HG03469 (cell line): ENCODE results near the gene ANKMY1.
"Not testable (repeated sequence)": the region's sequence is repeated elsewhere in the genome, so short reads cannot be mapped to it uniquely, and the experiment has no call there.

ENCODE experiments used
- ATAC-seq: cut with Tn5 transposase; IDR thresholded peaks from one replicate; pipeline ENCODE4 v1.9.1; 2021; ENCODE audit warnings: mild to moderate bottlenecking, moderate library complexity, moderate number of reproducible peaks; ENCODE audit not compliant: unreplicated experiment

The ANKMY1 gene

DNA sequence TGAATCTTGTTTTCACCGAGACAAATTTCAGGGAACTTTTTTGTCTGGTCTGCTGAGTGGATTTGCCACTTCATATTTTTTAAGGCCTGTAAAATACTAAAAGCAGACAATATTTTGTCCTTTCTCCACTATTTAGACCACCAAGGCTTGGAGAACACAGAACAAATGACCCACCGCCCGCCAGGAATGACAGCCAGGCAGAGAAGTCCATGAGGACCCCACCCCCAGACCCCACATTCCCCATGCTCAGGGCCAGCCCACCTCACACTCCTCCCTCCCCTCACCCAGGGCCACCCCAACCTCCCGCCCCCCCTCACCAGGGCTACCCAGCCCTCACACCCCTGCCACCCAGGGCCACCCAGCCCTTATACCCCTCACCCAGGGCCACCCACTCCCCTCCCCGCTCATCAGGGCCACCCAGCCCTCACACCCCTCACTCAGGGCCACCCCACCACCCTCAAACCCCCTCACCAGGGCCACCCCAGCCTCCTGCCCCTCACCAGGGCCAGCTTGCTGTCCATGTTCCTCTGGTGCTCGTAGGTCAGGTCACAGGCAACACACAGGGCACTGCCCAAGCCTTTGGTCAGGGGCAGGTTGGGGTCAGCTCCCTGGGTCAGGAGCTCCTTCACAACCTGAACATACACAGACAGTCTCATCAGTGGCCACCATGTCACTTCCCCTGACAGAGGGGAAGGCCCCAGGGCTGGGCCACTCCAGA, 50.6 kb downstream of the ANKMY1 start:
- ATAC-seq: no peak

DNA sequence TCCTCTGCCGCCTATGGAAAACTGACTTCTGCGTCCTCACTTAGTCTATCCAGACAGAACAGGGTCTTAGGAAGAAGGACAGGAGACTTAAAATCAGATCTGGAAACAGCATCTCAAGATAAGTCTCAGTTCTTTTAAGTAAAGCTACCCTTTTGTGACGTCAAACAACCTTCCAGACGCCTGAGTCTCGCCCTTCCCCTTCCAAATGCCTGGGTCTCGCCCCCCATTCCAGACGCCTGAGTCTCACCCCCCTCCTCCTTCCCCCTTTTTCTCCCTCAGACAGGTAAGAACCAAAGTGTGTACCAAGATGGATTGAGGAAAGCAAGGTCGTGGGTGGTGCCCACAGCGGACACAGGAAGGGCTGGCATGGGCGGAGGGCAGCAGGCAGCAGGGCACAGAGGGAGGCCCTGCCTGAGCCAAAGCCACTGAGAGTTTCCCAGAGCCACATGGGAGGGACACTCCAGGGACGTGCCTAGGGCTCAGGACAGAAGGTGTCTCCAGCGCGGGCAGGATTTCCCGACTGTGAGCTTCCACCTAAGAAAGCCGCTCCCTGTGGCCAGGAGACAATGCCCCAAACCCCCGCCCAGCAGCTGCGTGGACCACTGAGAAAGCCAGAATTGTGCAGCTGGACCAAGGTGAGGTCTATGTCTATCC, 51.3 kb downstream of the ANKMY1 start:
- no peak for ATAC-seq

DNA sequence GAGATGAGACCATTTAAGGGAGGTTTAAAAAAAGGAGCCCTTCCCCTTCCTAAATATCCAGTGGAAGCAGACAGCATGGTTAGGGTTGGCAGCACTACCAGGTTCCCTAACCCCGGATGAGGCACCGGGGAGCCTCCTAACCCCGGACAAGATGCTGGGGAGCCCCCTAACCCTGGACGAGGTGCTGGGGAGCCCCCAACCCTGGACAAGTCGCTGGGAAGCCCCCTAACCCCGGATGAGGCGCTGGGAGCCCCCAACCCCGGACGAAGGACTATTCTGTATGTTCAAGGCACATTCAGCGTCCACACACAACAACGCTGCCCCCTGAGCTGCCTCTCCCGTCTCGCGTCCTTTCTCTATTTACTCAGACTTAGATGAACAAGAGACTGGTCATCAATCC, 51.9 kb downstream of the ANKMY1 start:
- no peak for ATAC-seq

DNA sequence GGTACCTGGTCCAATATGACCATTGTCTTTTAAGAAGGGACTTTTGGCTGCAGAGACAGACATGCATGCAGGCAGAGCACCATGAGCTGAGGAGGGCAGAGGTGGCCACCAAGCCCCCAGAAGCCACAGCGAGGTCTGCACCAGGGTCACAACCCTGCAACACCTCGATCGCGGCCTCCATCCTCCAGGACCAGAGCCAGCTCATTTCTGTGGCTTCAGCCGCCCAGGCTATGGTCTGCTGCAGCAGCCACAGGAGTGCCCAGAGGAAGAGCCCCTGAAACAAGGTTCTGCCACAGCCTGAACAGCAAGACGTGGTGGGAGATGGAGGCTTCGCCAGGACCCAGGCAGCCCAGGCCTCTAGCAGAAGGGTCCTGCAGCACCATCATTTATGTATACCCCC, 53.9 kb downstream of the ANKMY1 start:
- ATAC-seq: no peak

DNA sequence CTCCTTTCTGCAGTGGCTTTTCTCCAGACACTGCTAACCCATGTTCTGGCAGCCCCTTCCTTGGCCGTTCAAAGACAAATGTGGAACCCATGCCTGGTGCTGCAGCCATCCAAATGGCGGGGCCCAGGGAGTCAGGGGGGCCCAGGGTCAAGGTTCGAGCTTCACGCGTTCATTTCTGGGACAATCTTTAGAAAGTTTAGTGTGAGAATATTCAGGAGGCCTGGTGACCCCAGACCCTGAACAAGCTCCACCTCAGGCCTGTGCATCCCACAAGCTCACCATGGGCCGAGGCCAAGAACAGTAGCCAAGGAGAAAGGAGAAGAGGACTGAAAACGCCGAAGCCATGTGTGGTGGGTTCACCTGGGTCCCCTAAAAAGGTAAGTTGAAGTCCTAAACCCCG, 54.4 kb downstream of the ANKMY1 start:
- no peak for ATAC-seq

DNA sequence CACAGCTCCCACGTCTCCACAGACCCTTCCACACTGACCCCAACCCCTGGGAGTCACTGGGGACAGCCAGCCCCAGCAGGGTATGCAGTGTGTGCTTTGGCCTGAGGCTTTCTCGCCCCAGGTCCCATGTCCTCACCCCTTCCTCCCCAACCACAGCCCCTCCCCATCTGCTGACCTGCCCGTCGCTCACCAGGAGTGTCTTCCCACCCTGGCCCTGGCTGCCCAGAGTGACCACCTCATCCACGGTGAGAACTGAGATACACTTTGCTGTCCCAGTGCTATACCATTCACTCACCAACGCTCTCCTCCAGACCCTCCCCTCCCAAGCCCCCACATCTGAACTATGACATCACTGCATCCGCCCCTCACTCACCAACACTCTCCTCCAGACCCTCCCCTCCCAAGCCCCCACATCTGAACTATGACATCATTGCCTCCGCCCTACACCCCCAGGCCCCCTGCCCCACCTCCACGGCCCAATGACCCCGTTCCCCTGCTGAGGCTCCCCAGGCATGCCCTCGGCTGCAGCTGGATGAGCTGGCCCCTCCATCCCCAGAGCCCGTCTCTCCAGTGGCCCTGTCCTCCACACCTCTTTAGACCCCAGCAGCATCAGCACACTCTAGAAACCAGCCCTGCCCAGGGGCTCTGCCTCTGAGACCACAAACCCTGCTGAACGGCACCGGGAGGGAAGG, 55.2 kb downstream of the ANKMY1 start:
- no peak for ATAC-seq

DNA sequence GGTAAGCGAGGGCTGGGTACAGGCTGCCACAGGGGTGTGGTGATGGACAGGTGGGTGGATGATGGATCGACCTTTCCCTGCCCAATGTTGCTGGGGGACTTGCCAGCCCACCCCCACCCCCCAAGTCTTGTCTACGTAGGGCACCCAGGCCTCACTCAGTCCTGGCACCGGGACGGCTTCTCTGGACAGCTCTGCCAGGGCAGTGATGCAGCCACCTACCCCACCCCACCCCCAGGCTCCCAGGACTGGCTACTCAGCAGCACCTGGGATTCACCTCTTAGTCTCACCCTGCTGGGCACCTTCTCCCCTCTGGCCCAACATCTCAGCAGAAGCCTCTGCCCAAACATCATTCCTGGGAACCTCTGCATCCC, 55.7 kb downstream of the ANKMY1 start:
- ATAC-seq: no peak

DNA sequence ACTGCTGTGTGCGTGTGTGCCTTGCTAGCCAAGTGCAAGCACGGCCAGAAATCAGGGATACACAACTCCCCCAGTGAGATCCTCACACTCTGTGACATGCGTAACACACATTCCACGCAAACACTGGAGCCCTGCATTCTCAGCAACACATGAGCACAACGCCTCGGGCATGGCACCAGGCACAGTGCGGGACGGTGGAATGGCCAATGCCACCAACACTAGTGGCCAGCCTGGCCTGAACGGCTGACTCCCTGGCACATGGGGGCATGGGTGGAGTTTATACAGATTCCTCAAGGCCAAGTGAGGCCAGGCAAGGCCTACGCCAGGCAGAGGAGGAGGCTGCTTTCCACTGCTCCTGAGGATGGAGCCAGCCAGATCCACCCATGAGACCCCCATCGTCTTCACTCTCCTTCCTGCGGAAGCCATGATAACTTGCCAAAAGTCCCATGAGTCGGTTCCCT, 56.2 kb downstream of the ANKMY1 start:
- no peak for ATAC-seq

DNA sequence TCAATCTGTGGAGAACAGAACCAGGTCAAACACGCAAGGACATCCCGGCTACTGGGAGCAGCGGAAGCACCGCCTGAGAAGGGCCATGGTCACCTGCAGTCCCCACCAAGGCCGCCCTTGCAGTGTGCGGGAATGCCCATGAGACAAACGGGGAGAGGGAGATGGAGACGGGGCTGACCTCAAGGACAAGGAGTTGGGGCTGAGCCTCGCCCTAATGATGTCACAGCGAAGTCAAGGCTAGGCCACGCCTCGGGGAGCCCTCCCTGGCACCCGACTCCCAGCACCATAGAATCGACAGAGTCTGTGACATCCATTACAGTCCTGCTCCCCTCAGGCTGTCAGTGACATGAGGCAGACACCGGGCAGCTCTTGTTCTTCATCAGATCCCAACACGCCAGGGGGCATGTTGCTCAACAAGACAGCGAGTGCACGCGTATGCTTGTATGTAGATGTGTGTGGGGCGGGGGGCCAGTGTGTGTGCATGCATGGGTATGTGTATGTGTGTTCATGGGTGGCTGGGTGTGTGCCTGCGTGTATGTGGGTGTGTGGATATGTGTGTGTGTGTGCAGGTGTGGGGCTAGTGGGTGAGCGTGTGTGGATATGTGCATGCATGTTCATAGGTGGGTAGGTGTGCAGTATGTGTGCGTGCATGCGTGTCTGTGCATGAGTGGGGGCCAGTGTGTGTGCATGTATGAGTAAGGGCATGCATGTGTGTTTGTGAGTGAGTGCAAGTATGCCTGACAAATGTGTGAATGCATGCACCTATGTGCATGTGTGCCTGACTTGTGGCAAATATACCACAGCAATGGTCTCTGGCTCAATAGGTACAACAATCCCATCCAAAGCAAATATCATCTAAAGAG, 57.0 kb downstream of the ANKMY1 start:
- no peak for ATAC-seq

DNA sequence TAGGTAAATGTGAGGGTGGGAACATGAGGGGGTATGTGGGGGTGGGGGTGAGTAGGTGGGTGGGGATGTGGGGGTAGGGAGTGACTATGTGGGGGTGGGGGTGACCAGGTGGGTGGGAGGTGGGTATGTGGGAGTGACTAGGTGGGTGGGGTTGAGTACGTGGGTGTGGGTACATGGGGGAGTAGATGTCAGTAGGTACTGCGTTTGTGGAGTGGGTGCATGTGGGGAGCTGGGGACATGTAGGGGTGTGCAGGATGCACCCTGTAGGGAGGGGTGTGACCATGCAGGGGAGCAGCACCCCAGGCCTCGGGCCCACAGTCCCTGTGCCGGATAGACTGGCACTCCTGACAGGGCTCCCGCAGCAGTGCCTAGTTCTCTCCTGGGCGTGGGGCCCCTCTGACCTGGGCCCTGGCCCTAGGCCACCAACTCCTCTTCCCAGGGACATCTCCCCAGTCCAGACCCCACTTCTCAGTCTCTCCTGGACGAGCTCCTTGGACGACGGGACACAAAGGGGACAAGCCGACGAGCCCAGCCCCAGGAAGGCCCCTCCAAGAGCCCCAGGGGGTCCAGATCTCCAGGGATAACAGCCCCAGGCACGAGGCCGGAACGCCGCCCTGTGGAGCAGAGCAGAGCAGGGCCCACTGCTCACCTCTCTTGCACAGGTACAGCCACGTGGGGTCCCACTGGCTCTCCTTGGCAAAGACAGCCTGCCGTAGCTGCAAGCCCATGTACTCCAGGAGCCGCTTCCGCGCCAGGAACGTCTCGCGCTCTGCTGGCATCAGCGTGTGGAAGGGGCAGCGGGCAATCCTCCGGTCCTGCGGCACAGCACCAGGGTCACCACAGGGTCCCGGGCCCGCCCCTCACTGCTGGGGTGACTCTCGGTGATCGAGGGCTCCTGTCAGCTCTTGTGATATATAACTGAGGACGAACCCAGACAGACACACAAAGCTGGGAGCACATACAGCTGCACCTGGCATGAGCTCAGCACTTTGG, 58.2 kb downstream of the ANKMY1 start:
- ATAC-seq: no peak

DNA sequence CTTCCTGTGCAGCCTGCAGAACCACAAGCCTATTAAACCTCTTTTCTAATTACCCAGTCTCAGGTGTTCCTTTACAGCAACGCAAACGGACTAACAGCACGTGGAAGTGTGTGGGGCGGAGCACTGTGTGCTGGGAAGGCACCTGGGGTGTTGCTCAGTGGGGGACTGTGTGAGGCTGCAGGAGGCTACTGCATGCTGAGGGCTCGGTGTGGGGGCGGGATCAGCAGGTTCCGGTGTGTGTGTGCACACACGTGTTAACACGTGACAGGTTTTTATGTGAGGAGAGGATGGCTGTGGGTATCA, 58.9 kb downstream of the ANKMY1 start:
- no peak for ATAC-seq

DNA sequence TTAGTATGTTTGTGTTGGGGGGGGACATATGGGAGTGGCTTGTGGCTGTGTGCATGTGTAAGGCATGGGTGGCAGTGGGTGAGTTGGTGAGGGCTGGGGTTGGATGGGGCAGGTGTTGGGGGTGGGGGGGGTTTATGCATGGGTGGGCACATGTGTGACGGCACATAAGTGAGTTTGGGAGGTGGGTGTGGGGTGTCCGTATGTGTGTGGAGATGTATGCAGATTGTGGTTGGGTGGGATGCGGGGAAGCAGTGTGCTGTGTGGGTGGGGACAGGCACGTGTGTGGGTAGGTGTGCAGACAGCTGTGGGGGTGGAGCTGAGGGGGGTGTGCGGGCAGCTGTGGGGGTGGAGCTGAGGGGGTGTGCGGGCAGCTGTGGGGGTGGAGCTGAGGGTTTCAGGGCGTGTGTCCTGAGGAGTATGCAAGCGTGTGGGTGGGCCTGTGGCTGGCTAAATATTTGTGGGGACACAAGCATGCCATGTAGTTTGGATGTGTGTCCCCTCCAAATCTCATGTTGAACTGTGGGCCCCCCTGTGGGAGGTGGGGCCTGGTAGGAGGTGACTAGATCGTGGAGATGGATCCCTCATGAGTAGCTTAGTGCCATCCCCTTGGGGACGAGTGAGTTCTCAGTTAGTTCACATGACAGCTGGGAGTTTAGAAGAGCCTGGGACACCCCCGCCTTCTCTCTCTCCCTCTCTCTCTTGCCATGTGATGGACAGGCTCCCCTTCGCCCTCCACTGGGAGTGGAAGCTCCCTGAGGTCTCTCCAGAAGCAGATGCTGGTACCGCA, 59.4 kb downstream of the ANKMY1 start:
- no peak for ATAC-seq

DNA sequence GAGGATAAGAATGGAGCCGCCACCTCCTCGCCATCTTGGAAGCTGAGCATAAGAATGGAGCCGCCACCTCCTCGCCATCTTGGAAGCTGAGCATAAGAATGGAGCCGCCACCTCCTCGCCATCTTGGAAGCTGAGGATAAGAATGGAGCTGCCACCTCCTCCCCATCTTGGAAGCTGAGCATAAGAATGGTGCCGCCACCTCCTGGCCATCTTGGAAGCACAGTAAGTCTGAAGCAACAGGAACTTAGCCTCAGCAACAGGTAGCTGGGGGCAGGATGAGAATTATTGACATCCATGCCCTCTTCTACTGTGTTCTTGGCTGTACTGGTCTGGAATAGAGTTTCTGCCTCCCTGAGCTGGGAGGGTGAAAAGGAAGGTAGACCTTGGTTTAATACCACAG, 60.7 kb downstream of the ANKMY1 start:
- ATAC-seq: not testable (repeated sequence)

DNA sequence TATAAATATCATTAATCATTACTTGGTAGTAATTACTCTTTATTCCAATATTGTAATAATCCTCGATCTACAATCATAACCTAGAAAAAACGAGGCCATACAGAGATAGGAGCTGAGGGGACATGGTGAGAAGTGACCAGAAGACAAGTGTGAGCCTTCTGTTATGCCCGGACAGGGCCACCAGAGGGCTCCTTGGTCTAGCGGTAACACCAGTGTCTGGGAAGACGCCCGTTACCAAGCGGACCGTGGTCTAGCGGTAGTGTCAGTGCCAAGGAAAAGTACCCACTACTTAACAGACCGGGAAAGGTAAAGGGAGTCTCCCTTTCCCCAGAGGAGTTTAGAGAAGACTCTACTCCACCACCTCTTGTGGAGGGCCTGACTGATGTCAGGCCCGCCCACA, 62.8 kb downstream of the ANKMY1 start:
- not testable (repeated sequence) for ATAC-seq

DNA sequence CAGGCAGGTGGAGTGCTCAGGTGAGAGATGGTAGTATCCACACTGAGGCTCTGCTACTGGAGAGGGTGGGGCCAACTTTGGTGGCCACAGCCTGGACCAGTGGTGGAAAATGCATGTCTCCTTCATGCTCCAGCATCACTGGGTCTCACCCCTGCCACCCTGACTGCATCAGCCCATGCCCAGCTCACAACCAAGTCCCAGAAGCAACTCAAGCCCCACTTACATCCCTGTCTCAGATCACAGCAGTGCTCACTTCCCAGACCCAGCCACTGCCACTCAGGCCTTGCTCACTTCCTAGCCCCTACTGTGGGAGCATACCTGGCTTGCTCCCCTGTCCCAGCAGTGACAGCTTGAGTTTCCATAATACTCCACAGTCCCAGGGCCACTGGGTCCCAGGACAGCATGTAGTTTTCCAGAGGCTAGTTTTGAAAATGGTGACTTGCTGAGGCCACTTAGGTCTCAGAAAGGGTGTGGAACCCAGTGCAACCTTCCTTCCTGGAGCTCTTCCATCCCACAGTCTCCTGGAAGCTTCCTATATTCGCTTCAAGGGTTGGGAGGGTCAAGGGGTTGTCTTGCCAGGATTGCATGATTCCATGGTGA, 63.5 kb downstream of the ANKMY1 start:
- ATAC-seq: no peak

DNA sequence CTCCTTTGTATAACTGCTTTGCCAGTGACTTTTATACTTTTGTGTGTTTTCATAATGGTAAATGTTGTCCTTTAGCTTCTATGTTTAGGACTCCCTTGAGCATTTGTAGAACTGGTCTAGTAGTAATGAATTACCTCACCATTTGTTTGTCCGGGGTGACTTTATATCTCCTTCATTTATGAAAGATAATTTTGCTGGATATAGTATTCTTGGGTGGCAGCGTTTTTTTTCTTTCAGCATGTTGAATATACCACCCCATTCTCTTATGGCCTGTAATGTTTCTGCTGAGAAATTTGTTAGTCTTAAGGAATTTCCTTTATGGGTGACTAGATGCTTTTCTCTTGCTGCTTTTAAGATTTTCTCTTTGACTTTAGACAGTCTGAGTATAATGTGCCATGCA, 66.3 kb downstream of the ANKMY1 start:
- no peak for ATAC-seq

DNA sequence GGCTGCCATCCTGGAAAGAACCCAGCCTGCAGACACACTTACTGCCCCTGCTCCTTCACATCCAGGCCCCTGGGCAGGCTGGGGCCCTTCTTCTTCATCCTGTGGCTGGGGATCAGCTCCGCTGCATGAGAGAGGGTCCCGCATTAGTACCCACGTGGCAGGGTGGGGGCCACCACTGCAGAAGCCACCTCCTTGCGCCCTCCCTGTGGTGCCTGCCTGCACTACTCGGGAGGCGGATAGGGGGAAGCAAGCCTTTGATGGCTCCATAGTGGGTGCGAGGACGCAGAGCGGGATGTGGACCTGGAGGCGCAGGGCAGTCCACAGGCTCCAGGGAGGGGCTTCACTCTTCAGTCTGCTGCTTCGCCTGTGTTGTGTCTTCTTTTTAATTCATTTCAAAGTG, 75.6 kb downstream of the ANKMY1 start:
- ATAC-seq: no peak

DNA sequence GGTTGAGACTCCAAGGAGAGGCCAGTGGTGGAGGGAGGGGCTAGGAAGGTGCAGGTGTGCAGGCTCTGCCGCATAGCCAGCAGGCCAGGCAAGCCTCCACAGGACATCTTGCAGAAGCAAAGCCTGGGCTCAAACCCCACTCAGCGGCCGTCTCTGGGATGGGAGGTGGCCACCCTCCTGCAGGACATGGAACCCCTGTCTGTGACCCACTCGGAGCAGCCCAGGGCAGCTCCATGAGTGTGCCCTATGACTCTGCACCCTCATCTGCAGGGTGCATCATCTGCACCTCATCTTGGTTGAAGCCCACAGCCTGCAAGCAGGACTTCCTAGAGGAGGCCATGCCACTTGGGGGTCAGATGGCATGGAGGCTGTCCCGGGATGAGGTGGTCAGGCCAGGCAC, 76.1 kb downstream of the ANKMY1 start:
- no peak for ATAC-seq
